ENCODE results near the gene SAMD11. TPM values are rescaled to one million over a fixed set of nuclear protein-coding genes. Genes with fewer than 3 reads are reported as not detected.

The SAMD11 gene
- total and polyA plus RNA-seq, 10 of the 15 experiments (the other 5 are each of a cell fraction or from before 2014, with no cell fraction given), result 0.04 to 0.31 (median 0.19) TPM; not detected in 6

GRCh38 chr1:901108-901859, 22.4 kb upstream of the SAMD11 start (continued):
- no peak for TF ChIP-seq CUX1 (IDR thresholded peaks at IDR 0.05; ENCODE audit: insufficient replicate concordance, low read depth, low read length)
- TF ChIP-seq ESRRA (IDR thresholded peaks at IDR 0.05; ENCODE audit: low read length), result no peak
- TF ChIP-seq ASH2L (IDR thresholded peaks at IDR 0.05; ENCODE audit: borderline replicate concordance, low read depth), result no peak

GRCh38 chr1:902802-903201, 20.9 kb upstream of the SAMD11 start:
- ChIA-PET CTCF (no interaction called here), SMC1A (ENCODE audit: uncharacterized antibody, unreplicated experiment) (no interaction called here), POLR2A (no interaction called here), RAD21 (ENCODE audit: unreplicated experiment) (interaction anchor here (1.4 kb wide), 1 partner anchor 35 kb away, joined by 4 read pairs; no protein-coding TSS in a partner anchor)
- ATAC-seq (no peak), DNase-seq (ENCODE audit: low read depth, low spot score) (no peak), FAIRE-seq (no peak)
- Histone ChIP-seq H3K9me3 (replicated peaks; ENCODE audit: control insufficient read depth, insufficient read depth, low read length) (peaks cover 2% of the 10 kb centered on the region; the same call in 2 of the 3 replicates), H3K27me3 (replicated peaks in 1 of 2; ENCODE audit: control insufficient read depth in 2 of 2, insufficient read depth in 2 of 2, low read length in 1 of 2) (peaks cover 0 to 5% of the 10 kb centered on the region in 2 experiments; a peak in 3 of 4 replicates), H3K27ac (ENCODE audit: control insufficient read depth, insufficient read depth) (no peak overlapping the region), H3K4me3 (no peak overlapping the region), H3K4me2 (ENCODE audit: control insufficient read depth, insufficient read depth) (no peak overlapping the region), H3K4me1 (ENCODE audit: control insufficient read depth, insufficient read depth, low read length) (peaks cover 7% of the 10 kb centered on the region), H3K9ac (ENCODE audit: control insufficient read depth, insufficient read depth, low read length) (no peak overlapping the region), H3K79me2 (ENCODE audit: control insufficient read depth, insufficient read depth, low read length) (no peaks in the 10 kb centered on the region), H3K36me3 (ENCODE audit: control insufficient read depth in 2 of 2, insufficient read depth in 2 of 2, low read length in 1 of 2) (no peaks in the 10 kb centered on the region), H4K20me1 (ENCODE audit: control insufficient read depth, insufficient read depth) (no peaks in the 10 kb centered on the region), H2AFZ (ENCODE audit: control insufficient read depth, low read depth, low read length) (no peak overlapping the region)
- no TSS peak for BruUV-seq (replicated peaks)
- in situ Hi-C loops (cut with MboI), result no loop called here
- WGBS (ENCODE audit: insufficient coverage, insufficient replicate concordance, low lambda C conversion rate, missing lambda C conversion rate), result 87% methylated on average over 21 of the region's 21 CpGs
- intact Hi-C loops (cut with micrococcal nuclease; ENCODE audit: unreplicated experiment), result loop anchor here (10.0 kb wide), 1 partner anchor 162 kb away; no protein-coding TSS in a partner anchor
- TF ChIP-seq ZNF217 (IDR thresholded peaks at IDR 0.05), result no peak
- no peak for TF ChIP-seq SIN3A (IDR thresholded peaks at IDR 0.05; ENCODE audit: low read depth, low read length)
- TF ChIP-seq CREM (IDR thresholded peaks at IDR 0.05; ENCODE audit: low read depth), result no peak
- TF ChIP-seq ZNF622 (IDR thresholded peaks at IDR 0.05), result no peak
- no peak for TF ChIP-seq ZNF274 (IDR thresholded peaks at IDR 0.05; ENCODE audit: insufficient read depth, insufficient read length)
- TF ChIP-seq GATAD2B (conservative IDR thresholded peaks at IDR 0.05; ENCODE audit: low read depth), result no peak
- TF ChIP-seq RAD21 (IDR thresholded peaks at IDR 0.05; ENCODE audit: insufficient read depth, low read depth, low read length), result no peak
- TF ChIP-seq BHLHE40 (IDR thresholded peaks at IDR 0.05; ENCODE audit: borderline replicate concordance in 1 of 2, low read depth in 2 of 2, low read length in 1 of 2), result no peak
- no peak for TF ChIP-seq RELB (IDR thresholded peaks at IDR 0.05; ENCODE audit: low read depth)
- no peak for TF ChIP-seq SKIL (IDR thresholded peaks at IDR 0.05; ENCODE audit: low read depth, poor library complexity, severe bottlenecking)
